ENCODE data around the gene IKZF1. TPM values are rescaled to one million over a fixed set of nuclear protein-coding genes. Genes with fewer than 3 reads are reported as not detected.
"Not testable (repeated sequence)": the region's sequence is repeated elsewhere in the genome, so short reads cannot be mapped to it uniquely, and the experiment has no call there.

The IKZF1 gene
- total RNA-seq, 6 experiments from 2014 or later, result not detected

DNA sequence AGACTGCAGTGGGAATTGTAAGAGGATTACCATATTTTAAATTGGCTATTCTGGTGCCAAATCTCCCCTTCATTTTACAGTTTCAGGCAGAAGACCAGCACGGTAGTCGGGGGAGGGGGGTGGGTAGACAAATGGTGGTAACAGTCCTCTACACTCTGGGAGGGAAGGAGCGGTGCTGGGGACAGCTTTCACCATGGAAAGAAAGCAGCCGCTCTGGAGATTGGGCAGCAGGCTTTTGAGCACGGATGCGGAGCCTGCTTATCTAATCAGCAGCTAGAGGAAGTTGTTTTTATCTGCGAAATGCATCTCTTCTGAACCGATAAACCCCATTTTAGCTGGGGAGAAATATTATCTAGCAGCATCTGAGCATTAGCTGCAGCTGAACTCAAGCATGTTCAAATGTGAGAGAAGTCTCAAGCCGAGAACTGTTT is 28.7 kb downstream of the IKZF1 start:
- DNase-seq, result no peak
- H3K27ac Mint-ChIP-seq, result no peak overlapping the region
- H3K9me3 Mint-ChIP-seq, result no peaks in the 10 kb centered on the region
- H3K4me3 Mint-ChIP-seq, result no peak overlapping the region
- TF ChIP-seq, protein P1, sequence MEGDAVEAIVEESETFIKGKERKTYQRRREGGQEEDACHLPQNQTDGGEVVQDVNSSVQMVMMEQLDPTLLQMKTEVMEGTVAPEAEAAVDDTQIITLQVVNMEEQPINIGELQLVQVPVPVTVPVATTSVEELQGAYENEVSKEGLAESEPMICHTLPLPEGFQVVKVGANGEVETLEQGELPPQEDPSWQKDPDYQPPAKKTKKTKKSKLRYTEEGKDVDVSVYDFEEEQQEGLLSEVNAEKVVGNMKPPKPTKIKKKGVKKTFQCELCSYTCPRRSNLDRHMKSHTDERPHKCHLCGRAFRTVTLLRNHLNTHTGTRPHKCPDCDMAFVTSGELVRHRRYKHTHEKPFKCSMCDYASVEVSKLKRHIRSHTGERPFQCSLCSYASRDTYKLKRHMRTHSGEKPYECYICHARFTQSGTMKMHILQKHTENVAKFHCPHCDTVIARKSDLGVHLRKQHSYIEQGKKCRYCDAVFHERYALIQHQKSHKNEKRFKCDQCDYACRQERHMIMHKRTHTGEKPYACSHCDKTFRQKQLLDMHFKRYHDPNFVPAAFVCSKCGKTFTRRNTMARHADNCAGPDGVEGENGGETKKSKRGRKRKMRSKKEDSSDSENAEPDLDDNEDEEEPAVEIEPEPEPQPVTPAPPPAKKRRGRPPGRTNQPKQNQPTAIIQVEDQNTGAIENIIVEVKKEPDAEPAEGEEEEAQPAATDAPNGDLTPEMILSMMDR (IDR thresholded peaks at IDR 0.05), result no peak
- no peaks in the 10 kb centered on the region; the same call in 1 of the 2 replicates for H3K27me3 Mint-ChIP-seq (ENCODE audit: insufficient read depth)
- H3K36me3 Mint-ChIP-seq (ENCODE audit: low read depth), result no peaks in the 10 kb centered on the region
- H3K4me1 Mint-ChIP-seq (ENCODE audit: low read depth), result no peaks in the 10 kb centered on the region

DNA sequence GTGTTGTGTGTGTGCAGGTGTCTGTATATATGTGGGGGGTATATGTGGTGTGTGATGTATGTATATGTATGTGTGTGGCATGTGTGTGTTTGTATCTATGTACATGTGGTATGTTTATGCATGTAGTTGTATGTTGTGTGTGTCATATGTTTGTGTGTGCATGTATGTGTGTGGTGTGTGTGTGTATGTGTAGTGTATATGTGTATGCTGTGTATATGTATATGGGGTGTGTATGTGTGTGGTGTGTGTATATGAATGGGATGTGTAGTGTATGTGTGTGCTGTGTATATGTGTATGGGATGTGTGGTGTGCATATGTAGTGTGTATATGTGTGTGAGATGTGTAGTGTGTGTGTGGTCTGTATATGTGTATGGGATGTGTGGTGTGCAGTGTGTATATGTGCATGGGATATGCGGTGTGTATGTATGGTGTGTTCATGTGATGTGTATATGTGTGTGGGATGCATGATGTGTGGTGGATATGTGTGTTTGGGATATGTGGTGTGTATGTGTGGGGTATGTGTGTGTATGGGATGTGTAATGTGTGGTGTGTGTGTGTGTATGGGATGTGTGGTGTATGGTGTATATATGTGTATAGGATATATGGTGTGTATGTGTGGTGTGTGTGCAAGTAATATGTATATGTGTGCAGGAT is 30.0 kb downstream of the IKZF1 start:
- H3K27me3 Mint-ChIP-seq (ENCODE audit: insufficient read depth), result no peaks in the 10 kb centered on the region; the same call in 1 of the 2 replicates
- H3K27ac Mint-ChIP-seq, result no peak overlapping the region
- DNase-seq, result no peak
- H3K9me3 Mint-ChIP-seq, result no peaks in the 10 kb centered on the region
- no peaks in the 10 kb centered on the region for H3K4me1 Mint-ChIP-seq (ENCODE audit: low read depth)
- H3K36me3 Mint-ChIP-seq (ENCODE audit: low read depth), result no peaks in the 10 kb centered on the region
- TF ChIP-seq, protein P1 (IDR thresholded peaks at IDR 0.05), result no peak
- H3K4me3 Mint-ChIP-seq, result no peak overlapping the region

DNA sequence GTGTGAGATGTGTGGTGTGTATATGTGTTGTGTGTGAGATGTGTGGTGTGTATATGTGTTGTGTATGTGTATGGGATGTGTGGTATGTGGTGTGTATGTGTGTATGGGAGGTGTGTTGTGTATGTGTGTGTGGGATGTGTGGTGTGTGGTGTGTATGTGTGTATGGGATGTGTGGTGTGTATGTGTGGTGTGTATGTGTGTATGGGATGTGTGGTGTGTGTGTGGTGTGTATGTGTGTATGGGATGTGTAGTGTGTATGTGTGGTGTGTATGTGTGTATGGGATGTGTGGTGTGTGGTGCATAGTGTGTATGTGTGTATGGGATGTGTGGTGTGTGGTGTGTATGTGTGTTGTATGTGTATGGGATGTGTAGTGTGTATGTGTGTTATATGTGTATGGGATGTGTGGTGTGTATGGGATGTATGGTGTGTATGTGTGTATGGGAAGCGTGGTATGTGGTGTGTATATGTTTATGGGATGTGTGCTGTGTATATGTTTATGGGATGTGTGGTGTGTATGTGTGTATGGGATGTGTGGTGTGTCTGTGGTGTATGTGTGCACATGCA is 30.8 kb downstream of the IKZF1 start:
- TF ChIP-seq, protein P1 (IDR thresholded peaks at IDR 0.05), result no peak
- Mint-ChIP-seq H3K36me3 (ENCODE audit: low read depth) (no peaks in the 10 kb centered on the region), H3K4me3 (no peak overlapping the region)

DNA sequence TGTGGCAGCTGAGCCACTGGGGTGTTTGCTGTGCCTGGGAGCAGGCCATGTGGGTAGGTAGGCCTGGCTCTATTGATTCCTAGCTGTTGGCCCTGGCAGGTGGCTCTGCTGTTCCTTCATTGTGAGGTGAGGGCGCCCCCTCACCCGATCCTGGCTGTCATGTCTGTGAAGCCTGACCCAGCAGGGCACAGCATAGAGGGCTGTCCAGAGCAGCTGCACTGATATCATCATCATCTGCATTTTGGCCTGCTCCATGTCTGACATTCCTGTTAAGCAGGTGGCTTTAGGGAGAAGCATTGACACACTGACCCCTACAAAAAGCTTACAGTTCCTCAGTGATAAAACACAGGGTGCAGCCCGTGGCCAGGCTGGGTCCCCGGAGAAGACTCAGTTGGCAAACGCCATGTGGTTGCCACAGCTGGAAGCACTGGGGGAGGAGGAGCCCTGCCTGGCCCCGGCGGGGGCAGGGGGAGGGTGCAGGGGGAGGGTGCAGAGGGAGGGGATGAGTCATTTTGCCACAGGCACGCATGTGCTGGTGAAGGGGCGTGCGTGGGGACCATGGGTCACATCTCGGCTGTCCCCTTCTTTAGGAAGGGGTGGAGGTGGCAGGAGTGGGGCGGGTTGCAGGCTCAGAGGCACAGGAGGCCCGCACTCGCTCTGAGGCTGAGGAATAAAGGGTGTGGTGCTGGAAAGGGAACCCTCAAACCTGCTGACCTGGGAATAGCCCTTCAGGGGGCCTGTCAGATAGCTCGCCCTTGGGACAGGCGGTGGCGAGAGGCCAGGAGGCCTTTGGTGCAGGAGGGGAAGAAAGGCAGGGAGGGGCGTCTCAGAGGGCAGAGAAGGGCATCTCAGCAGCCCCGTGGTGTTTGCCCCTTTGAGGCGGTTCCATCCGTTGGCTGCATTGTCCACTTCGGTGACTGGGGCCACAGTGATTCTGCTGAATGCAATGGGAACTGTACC is 31.6 kb downstream of the IKZF1 start:
- Mint-ChIP-seq H3K27ac (no peak overlapping the region), H3K4me3 (no peak overlapping the region), H3K27me3 (ENCODE audit: insufficient read depth) (no peaks in the 10 kb centered on the region), H3K36me3 (ENCODE audit: low read depth) (no peaks in the 10 kb centered on the region), H3K4me1 (ENCODE audit: low read depth) (no peaks in the 10 kb centered on the region), H3K9me3 (no peaks in the 10 kb centered on the region)
- TF ChIP-seq, protein P1 (IDR thresholded peaks at IDR 0.05), result no peak
- no peak for DNase-seq

More for the DNA sequence above, 30.8 kb downstream of the IKZF1 start:
- H3K27me3 Mint-ChIP-seq (ENCODE audit: insufficient read depth), result no peaks in the 10 kb centered on the region
- H3K4me1 Mint-ChIP-seq (ENCODE audit: low read depth), result no peaks in the 10 kb centered on the region
- no peak for DNase-seq
- H3K9me3 Mint-ChIP-seq, result no peaks in the 10 kb centered on the region
- H3K27ac Mint-ChIP-seq, result no peak overlapping the region

DNA sequence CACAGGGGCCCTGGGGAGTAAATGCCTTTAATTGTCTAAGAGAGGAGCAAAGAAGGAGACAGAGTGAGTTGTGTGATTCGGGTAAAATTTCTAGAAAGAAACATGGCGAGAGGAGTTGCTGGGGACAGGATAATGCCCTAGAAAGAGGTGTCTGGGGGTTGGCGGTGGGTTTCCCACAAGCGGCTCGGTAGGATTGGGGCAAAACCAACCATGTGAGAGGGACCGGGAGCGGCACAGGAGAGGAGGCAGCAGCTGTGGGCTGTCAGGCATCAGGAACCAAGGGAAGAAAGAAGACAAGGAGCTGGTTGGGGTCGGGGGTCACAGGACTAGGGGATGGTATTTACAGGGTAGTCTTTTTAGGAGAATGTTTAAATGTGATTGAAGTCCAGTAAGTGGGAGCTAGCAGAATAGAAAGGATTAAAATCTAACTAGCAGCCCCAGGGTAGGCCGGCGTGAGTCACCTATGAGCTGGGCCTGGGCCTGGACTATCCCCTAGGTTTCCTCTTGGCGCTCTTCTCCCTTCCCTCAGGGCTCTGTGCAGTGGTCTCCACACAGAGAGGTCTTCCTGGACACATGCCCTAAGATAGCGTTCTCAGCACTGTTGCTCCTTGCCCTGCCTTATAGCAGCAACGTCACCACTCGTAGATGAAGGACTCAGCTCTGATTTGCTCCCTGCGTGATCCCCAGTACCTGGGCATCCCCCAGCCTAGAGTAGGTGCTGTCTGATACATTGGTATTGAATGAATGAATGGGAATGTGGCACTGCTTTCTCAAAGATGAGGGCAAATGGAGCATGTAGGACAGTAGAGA is 32.6 kb downstream of the IKZF1 start:
- Mint-ChIP-seq H3K9me3 (no peaks in the 10 kb centered on the region), H3K27ac (no peak overlapping the region), H3K36me3 (ENCODE audit: low read depth) (no peaks in the 10 kb centered on the region), H3K27me3 (ENCODE audit: insufficient read depth) (no peaks in the 10 kb centered on the region), H3K4me1 (ENCODE audit: low read depth) (no peaks in the 10 kb centered on the region), H3K4me3 (no peak overlapping the region)
- no peak for DNase-seq
- TF ChIP-seq, protein P1 (IDR thresholded peaks at IDR 0.05), result no peak

DNA sequence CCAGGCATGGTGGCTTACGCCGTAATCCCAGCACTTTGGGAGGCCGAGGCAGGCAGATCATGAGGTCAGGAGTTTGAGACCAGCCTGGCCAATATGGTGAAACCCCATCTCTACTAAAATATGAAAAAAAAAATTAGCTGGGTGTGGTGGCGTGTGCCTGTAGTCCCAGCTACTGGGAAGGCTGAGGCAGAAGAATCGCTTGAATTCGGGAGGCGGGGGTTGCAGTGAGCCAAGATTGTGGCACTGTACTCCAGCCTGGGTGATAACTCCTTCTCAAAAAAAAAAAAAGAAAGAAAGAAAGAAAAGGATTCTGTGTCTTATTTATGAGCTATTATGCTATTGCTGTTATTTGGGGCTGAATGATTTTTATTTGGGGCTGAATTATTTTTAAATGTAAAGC is 35.0 kb downstream of the IKZF1 start:
- H3K4me3 Mint-ChIP-seq; H3K9me3 Mint-ChIP-seq; H3K27me3 Mint-ChIP-seq (ENCODE audit: insufficient read depth); H3K36me3 Mint-ChIP-seq (ENCODE audit: low read depth); H3K4me1 Mint-ChIP-seq (ENCODE audit: low read depth); DNase-seq; H3K27ac Mint-ChIP-seq: not testable (repeated sequence)

Data from HFFc6 (cell line).